GM18517 (cell line): ENCODE results near the gene TEPSIN.
A peak's percentile ranks its signal among the peaks of the same experiment; 100 is the strongest.

Experiments
- ATAC-seq: cut with Tn5 transposase; IDR thresholded peaks from one replicate; pipeline ENCODE4 v1.9.1; 2021; ENCODE audit warnings: mild to moderate bottlenecking, moderate library complexity; ENCODE audit not compliant: unreplicated experiment

Gene TEPSIN

GRCh38 chr17:81222620-81222905 is 16.3 kb downstream of the TEPSIN start:
- ATAC-seq = peak; percentile 30

- ATAC-seq = no peak
Observed at GRCh38 chr17:81221842-81222619, 16.8 kb downstream of the TEPSIN start.

GRCh38 chr17:81221371-81221841 is 17.4 kb downstream of the TEPSIN start:
- ATAC-seq = no peak

GRCh38 chr17:81219476-81220180 is 19.2 kb downstream of the TEPSIN start:
- no peak for ATAC-seq

- ATAC-seq = no peak
Observed at GRCh38 chr17:81218991-81219390, 19.9 kb downstream of the TEPSIN start.

GRCh38 chr17:81218459-81218858 is 20.4 kb downstream of the TEPSIN start:
- ATAC-seq = no peak

GRCh38 chr17:81217491-81217890 is 21.4 kb downstream of the TEPSIN start:
- no peak for ATAC-seq

GRCh38 chr17:81213978-81214377 is 24.9 kb downstream of the TEPSIN start:
- no peak for ATAC-seq

GRCh38 chr17:81212365-81212764 is 26.5 kb downstream of the TEPSIN start:
- no peak for ATAC-seq

- ATAC-seq = no peak
Observed at GRCh38 chr17:81210868-81211267, 28.0 kb downstream of the TEPSIN start.

- ATAC-seq = no peak
Observed at GRCh38 chr17:81210466-81210865, 28.4 kb downstream of the TEPSIN start.

- ATAC-seq = no peak
Observed at GRCh38 chr17:81209141-81209540, 29.7 kb downstream of the TEPSIN start.

- ATAC-seq = no peak
Observed at GRCh38 chr17:81208651-81209050, 30.2 kb downstream of the TEPSIN start.

- no peak for ATAC-seq
Observed at GRCh38 chr17:81207610-81208581, 31.0 kb downstream of the TEPSIN start.

GRCh38 chr17:81206657-81207056 is 32.2 kb downstream of the TEPSIN start:
- no peak for ATAC-seq

GRCh38 chr17:81206166-81206565 is 32.7 kb downstream of the TEPSIN start:
- ATAC-seq = no peak

- ATAC-seq = no peak
Observed at GRCh38 chr17:81204578-81204977, 34.3 kb downstream of the TEPSIN start.

GRCh38 chr17:81203136-81203535 is 35.7 kb downstream of the TEPSIN start:
- ATAC-seq = no peak

- ATAC-seq = no peak
Observed at GRCh38 chr17:81202318-81202717, 36.5 kb downstream of the TEPSIN start.

- no peak for ATAC-seq
Observed at GRCh38 chr17:81200695-81201580, 37.9 kb downstream of the TEPSIN start.
